Measurements from ENCODE around the gene NEK4.

The NEK4 gene

DNA sequence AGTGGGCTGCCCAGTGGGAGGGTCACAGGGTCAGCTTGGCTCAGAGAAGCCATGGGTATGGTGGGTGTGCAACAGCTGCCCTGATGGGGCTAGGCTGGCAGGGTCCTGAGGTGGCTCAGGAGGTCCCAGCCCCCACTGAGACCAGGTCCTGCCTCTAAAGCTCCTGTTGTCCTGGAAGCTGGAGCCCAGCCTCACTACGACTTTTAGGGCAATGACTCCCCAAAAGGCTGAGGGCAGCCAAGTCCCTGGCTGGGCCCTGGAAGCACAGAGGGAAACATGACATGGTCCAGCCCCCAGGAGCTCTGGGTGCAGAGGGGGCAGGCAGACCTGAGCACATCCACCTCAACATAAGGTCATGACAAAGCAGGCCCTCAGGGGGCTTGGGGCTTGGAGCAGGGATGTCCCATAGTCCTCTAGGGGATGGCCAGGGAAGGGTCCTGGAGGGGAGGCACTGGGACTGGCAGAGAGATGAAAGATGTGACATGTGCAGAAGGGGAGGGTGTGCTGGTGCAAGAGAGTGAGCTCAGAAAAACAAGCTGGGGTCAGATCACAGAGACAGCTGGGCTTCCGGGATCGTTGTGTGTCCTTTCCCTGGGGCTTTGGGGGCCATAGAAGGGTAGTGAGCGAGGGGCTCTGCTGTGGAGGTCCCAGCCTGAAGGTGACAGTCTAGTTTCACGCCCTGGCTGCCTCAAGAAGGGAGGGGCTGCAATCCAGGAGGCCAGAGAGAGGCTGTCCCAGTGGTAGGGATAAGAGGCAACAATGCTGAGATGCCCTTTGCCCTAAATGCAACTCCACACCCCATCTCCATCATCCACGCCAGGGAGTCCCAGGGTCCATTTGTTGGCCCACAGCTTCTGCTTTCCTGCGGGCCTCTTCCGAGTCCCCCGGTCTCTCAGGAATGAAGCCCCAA lies 23.2 kb upstream of the NEK4 start:
- Histone ChIP-seq H3K4me1 (ENCODE audit: control insufficient read depth in 2 of 2, insufficient read depth in 2 of 2, low read length in 2 of 2) (peaks cover 0 to 2% of the 10 kb centered on the region in 2 donors), H3K36me3 (ENCODE audit: control insufficient read depth in 2 of 2, insufficient read depth in 2 of 2, low read length in 2 of 2) (no peaks in the 10 kb centered on the region), H3K9ac (ENCODE audit: low read depth in 1 of 2, low read length in 2 of 2) (no peak overlapping the region), H3K4me3 (ENCODE audit: low read length in 2 of 2) (no peak overlapping the region), H3K9me3 (ENCODE audit: control insufficient read depth in 2 of 2, low read length in 2 of 2) (no peaks in the 10 kb centered on the region), H3K27ac (ENCODE audit: low read depth in 2 of 2, low read length in 2 of 2) (no peak overlapping the region), H3K27me3 (ENCODE audit: control insufficient read depth in 2 of 2, insufficient read depth in 2 of 2, low read length in 2 of 2) (no peaks in the 10 kb centered on the region)

DNA sequence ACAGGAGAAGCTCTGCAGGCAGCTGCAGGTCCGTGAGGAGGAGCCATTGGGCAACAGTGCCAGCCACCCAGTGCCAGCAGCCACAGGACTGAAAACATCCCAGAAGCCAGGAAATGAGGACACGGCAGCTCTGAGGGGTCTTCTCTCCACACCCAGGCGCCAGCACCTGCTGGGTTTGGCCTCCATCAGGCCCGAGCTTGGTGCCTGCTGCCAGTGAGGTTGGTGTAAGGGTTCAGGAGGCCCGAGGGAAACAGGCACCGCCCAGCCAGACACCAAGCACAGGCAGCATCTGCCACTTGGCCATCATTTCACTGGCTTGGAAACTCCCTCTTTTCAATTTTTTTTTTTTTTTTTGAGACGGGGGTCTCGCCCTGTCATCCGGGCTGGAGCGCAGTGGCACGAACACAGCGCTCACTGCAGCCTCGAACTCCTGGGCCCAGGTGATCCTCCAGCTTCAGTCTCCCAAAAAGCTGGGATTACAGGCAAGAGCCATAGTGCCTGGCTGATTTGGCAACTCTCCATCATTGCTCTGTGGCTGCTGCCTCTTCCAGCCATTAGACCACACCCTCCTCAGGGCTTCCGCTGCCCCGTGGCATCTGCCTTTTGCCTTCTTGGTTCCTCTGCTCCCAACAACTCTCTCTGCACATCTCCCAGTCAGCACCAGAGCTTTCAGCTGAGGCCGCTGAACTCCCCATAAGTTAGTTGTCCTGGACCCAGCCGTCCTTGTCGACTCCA lies 22.4 kb upstream of the NEK4 start:
- H3K9ac ChIP-seq (ENCODE audit: low read depth in 1 of 2, low read length in 2 of 2): no peak overlapping the region
- no peaks in the 10 kb centered on the region for H3K9me3 ChIP-seq (ENCODE audit: control insufficient read depth in 2 of 2, low read length in 2 of 2)
- H3K4me3 ChIP-seq (ENCODE audit: low read length in 2 of 2): no peak overlapping the region
- H3K4me1 ChIP-seq (ENCODE audit: control insufficient read depth in 2 of 2, insufficient read depth in 2 of 2, low read length in 2 of 2): peaks cover 0 to 2% of the 10 kb centered on the region in 2 donors
- H3K27ac ChIP-seq (ENCODE audit: low read depth in 2 of 2, low read length in 2 of 2): no peak overlapping the region
- H3K27me3 ChIP-seq (ENCODE audit: control insufficient read depth in 2 of 2, insufficient read depth in 2 of 2, low read length in 2 of 2): no peaks in the 10 kb centered on the region
- H3K36me3 ChIP-seq (ENCODE audit: control insufficient read depth in 2 of 2, insufficient read depth in 2 of 2, low read length in 2 of 2): no peaks in the 10 kb centered on the region

DNA sequence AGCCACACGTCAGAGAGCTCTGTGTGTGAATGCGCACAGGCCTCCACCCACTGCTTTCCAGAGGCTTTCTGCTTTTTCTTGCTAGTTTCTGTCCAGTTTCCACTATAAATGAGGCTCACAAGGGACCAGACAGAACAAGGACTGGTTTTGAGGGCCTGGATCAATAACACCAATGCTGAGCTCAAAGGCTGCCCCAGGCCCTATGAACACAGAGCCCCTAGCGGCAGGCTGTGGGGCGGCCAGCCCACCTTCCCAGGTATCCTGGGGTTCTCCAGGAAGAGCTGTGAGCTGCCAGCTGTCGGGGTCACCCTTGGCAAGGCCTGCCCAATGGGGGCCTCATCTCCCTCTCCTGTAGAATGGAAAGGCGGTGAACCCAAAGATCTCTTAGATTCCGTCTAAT lies 21.7 kb upstream of the NEK4 start:
- Histone ChIP-seq H3K4me1 (ENCODE audit: control insufficient read depth in 2 of 2, insufficient read depth in 2 of 2, low read length in 2 of 2) (peaks cover 0 to 2% of the 10 kb centered on the region in 2 donors), H3K9ac (ENCODE audit: low read depth in 1 of 2, low read length in 2 of 2) (no peak overlapping the region), H3K36me3 (ENCODE audit: control insufficient read depth in 2 of 2, insufficient read depth in 2 of 2, low read length in 2 of 2) (no peaks in the 10 kb centered on the region), H3K4me3 (ENCODE audit: low read length in 2 of 2) (no peak overlapping the region), H3K9me3 (ENCODE audit: control insufficient read depth in 2 of 2, low read length in 2 of 2) (no peaks in the 10 kb centered on the region), H3K27me3 (ENCODE audit: control insufficient read depth in 2 of 2, insufficient read depth in 2 of 2, low read length in 2 of 2) (no peaks in the 10 kb centered on the region), H3K27ac (ENCODE audit: low read depth in 2 of 2, low read length in 2 of 2) (no peak overlapping the region)

DNA sequence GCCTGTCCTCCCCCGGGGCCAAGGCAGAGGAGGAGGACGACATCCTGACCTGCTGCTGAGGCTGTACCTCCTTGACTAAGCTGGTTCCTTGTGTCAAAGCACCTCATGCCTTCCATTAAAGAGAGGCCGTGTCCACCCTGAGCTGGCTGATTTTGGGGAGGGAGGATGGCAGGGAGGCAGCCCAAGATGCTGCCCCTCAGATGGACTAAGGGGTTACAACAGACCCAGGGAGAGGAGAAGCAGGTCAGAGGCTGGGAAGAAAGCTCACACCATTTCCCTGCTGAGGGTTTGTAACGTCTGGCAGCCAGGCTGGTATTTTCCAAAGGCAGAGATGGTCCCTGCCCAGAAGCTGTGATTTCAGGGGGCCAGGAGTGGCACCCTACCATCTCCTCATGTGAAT lies 21.2 kb upstream of the NEK4 start:
- Histone ChIP-seq H3K27me3 (ENCODE audit: control insufficient read depth in 2 of 2, insufficient read depth in 2 of 2, low read length in 2 of 2) (no peaks in the 10 kb centered on the region), H3K4me1 (ENCODE audit: control insufficient read depth in 2 of 2, insufficient read depth in 2 of 2, low read length in 2 of 2) (peaks cover 0 to 2% of the 10 kb centered on the region in 2 donors), H3K9me3 (ENCODE audit: control insufficient read depth in 2 of 2, low read length in 2 of 2) (no peaks in the 10 kb centered on the region), H3K27ac (ENCODE audit: low read depth in 2 of 2, low read length in 2 of 2) (no peak overlapping the region), H3K4me3 (ENCODE audit: low read length in 2 of 2) (no peak overlapping the region), H3K9ac (ENCODE audit: low read depth in 1 of 2, low read length in 2 of 2) (no peak overlapping the region), H3K36me3 (ENCODE audit: control insufficient read depth in 2 of 2, insufficient read depth in 2 of 2, low read length in 2 of 2) (no peaks in the 10 kb centered on the region)

DNA sequence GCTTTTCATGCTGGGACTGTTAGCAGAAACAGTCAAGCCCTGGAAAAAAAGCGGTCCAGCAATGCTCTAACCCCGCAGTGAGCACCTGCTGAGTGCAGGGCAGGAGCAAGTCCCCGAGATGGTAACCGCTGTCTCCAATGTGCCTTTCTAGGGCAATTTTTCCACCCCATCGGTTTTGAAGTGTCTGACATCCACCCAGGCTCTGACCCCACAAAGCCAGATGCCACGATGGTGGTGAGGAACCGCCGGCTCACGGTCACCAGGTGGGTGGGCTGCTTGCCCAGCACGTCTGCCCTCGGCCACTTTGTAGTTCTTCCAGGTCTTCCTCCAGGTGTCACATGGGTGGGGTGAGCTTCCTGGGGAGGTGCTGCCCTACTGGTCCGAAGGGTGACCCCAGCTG lies 20.6 kb upstream of the NEK4 start:
- Histone ChIP-seq H3K27me3 (ENCODE audit: control insufficient read depth in 2 of 2, insufficient read depth in 2 of 2, low read length in 2 of 2) (no peaks in the 10 kb centered on the region), H3K4me3 (ENCODE audit: low read length in 2 of 2) (no peak overlapping the region), H3K4me1 (ENCODE audit: control insufficient read depth in 2 of 2, insufficient read depth in 2 of 2, low read length in 2 of 2) (peaks cover 0 to 2% of the 10 kb centered on the region in 2 donors), H3K9me3 (ENCODE audit: control insufficient read depth in 2 of 2, low read length in 2 of 2) (no peaks in the 10 kb centered on the region), H3K27ac (ENCODE audit: low read depth in 2 of 2, low read length in 2 of 2) (no peak overlapping the region), H3K36me3 (ENCODE audit: control insufficient read depth in 2 of 2, insufficient read depth in 2 of 2, low read length in 2 of 2) (no peaks in the 10 kb centered on the region), H3K9ac (ENCODE audit: low read depth in 1 of 2, low read length in 2 of 2) (no peak overlapping the region)

DNA sequence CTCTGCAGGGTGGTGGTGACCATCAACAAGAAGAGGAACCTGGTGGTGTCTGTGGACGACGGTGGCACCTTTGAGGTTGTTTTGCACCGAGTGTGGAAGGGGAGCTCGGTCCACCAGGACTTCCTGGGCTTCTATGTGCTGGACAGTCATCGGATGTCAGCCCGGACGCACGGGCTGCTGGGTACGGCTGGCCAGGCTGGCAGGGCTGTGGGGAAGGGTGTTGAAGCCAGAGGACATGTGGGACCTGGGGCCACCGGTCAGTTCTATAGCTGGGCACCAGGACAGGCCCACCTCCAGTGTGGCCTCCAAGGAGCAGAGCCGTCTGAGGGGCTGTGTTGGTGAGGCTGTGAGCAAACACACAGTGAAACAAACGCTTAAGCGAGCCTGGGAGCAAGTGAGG lies 20.0 kb upstream of the NEK4 start:
- no peak overlapping the region for H3K9ac ChIP-seq (ENCODE audit: low read depth in 1 of 2, low read length in 2 of 2)
- no peak overlapping the region for H3K4me3 ChIP-seq (ENCODE audit: low read length in 2 of 2)
- H3K27ac ChIP-seq (ENCODE audit: low read depth in 2 of 2, low read length in 2 of 2): no peak overlapping the region
- no peaks in the 10 kb centered on the region for H3K36me3 ChIP-seq (ENCODE audit: control insufficient read depth in 2 of 2, insufficient read depth in 2 of 2, low read length in 2 of 2)
- peaks cover 0 to 2% of the 10 kb centered on the region in 2 donors for H3K4me1 ChIP-seq (ENCODE audit: control insufficient read depth in 2 of 2, insufficient read depth in 2 of 2, low read length in 2 of 2)
- H3K9me3 ChIP-seq (ENCODE audit: control insufficient read depth in 2 of 2, low read length in 2 of 2): no peaks in the 10 kb centered on the region
- no peaks in the 10 kb centered on the region for H3K27me3 ChIP-seq (ENCODE audit: control insufficient read depth in 2 of 2, insufficient read depth in 2 of 2, low read length in 2 of 2)

DNA sequence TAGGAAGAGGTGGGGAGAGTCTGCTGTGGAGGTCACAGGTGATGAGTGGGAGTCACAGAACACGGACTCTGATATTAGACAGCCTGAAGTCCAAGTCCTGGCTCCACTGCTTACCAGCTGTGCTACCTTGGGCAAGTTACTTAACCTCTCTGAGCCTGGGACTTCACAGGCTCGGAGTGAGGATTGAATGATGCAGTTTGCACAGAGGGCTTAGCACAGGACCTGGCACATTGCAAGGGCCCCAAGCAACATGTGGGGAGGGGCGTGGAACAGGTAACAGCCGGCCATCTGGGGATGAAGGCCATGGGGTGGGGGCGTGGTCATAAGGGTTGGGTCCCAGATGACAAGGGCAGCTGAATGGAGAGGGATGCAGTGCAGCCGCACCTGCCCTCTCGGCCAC lies 19.6 kb upstream of the NEK4 start:
- H3K27ac ChIP-seq (ENCODE audit: low read depth in 2 of 2, low read length in 2 of 2): no peak overlapping the region
- no peak overlapping the region for H3K9ac ChIP-seq (ENCODE audit: low read depth in 1 of 2, low read length in 2 of 2)
- no peaks in the 10 kb centered on the region for H3K27me3 ChIP-seq (ENCODE audit: control insufficient read depth in 2 of 2, insufficient read depth in 2 of 2, low read length in 2 of 2)
- no peaks in the 10 kb centered on the region for H3K9me3 ChIP-seq (ENCODE audit: control insufficient read depth in 2 of 2, low read length in 2 of 2)
- no peak overlapping the region for H3K4me3 ChIP-seq (ENCODE audit: low read length in 2 of 2)
- no peaks in the 10 kb centered on the region for H3K36me3 ChIP-seq (ENCODE audit: control insufficient read depth in 2 of 2, insufficient read depth in 2 of 2, low read length in 2 of 2)
- H3K4me1 ChIP-seq (ENCODE audit: control insufficient read depth in 2 of 2, insufficient read depth in 2 of 2, low read length in 2 of 2): peaks cover 0 to 2% of the 10 kb centered on the region in 2 donors

DNA sequence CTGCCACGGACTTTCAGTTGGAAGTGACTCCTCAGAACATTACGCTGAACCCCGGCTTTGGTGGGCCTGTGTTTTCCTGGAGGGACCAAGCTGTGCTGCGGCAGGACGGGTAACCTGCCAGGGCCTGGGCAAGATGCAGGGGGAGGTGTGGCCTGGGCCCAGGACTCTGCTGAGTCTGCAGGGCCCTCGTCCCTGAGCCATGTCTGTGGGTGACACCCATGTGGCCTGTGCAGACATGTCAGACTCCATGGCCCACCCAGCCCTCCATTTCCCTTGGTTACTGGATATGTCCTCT lies 19.0 kb upstream of the NEK4 start:
- no peaks in the 10 kb centered on the region for H3K9me3 ChIP-seq (ENCODE audit: control insufficient read depth in 2 of 2, low read length in 2 of 2)
- peaks cover 0 to 2% of the 10 kb centered on the region in 2 donors for H3K4me1 ChIP-seq (ENCODE audit: control insufficient read depth in 2 of 2, insufficient read depth in 2 of 2, low read length in 2 of 2)
- no peak overlapping the region for H3K4me3 ChIP-seq (ENCODE audit: low read length in 2 of 2)
- no peak overlapping the region for H3K27ac ChIP-seq (ENCODE audit: low read depth in 2 of 2, low read length in 2 of 2)
- H3K9ac ChIP-seq (ENCODE audit: low read depth in 1 of 2, low read length in 2 of 2): no peak overlapping the region
- no peaks in the 10 kb centered on the region for H3K36me3 ChIP-seq (ENCODE audit: control insufficient read depth in 2 of 2, insufficient read depth in 2 of 2, low read length in 2 of 2)
- no peaks in the 10 kb centered on the region for H3K27me3 ChIP-seq (ENCODE audit: control insufficient read depth in 2 of 2, insufficient read depth in 2 of 2, low read length in 2 of 2)

DNA sequence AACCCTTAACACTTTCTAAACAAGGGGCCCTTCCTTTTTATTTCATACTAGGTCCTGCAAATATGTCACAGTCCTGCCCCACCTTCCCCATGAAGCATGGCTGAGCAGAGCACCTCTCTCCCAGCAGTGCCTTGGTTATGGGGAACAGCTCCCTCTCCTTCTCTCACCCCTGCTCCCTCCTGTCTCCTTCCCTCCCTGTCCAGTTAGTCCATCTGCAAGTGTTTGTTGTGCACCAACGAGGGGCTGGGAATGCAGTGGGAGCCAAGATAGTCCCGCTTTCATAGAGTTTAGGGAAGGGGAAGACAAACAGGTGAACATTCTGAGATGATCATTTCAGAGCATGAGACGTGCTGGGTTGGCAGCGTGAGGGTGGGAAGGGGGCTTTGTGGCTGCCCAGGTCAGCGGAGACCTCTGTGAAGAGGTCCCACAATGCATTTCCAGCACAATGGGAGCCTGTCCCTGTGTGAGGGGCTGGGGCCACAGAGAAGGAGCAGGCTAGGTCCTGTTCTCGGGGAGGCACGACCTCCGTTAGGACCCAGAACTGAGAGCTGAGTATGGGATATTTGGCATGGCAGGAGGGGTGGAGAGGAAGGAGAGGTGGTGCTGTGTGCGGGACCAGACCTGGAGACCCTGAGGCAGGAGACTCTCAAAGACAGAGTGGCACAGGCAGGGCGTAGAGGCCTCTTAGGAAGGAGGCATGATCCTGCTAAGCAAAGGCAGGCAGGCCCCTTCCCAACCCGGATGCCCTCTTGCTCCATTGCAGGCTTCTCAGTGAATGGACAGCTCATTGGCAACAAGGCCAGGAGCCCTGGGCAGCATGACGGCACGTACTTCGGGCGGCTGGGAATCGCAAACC lies 18.4 kb upstream of the NEK4 start:
- Histone ChIP-seq H3K9me3 (ENCODE audit: control insufficient read depth in 2 of 2, low read length in 2 of 2) (no peaks in the 10 kb centered on the region), H3K4me3 (ENCODE audit: low read length in 2 of 2) (no peak overlapping the region), H3K36me3 (ENCODE audit: control insufficient read depth in 2 of 2, insufficient read depth in 2 of 2, low read length in 2 of 2) (no peaks in the 10 kb centered on the region), H3K27me3 (ENCODE audit: control insufficient read depth in 2 of 2, insufficient read depth in 2 of 2, low read length in 2 of 2) (no peaks in the 10 kb centered on the region), H3K9ac (ENCODE audit: low read depth in 1 of 2, low read length in 2 of 2) (no peak overlapping the region), H3K4me1 (ENCODE audit: control insufficient read depth in 2 of 2, insufficient read depth in 2 of 2, low read length in 2 of 2) (peaks cover 0 to under 1% of the 10 kb centered on the region in 2 donors), H3K27ac (ENCODE audit: low read depth in 2 of 2, low read length in 2 of 2) (no peak overlapping the region)
